ENCODE results near the gene TP53TG5.

GRCh38 chr20:45355209-45356084, 22.7 kb downstream of the TP53TG5 start:
- no peak for TF ChIP-seq POLR2A (IDR thresholded peaks at IDR 0.05; ENCODE audit: low read depth, low read length)
- TF ChIP-seq POLR2AphosphoS5 (IDR thresholded peaks at IDR 0.05; ENCODE audit: low read depth, low read length), result no peak
